ENCODE measurements around the gene TRAF3IP1. TPM values are rescaled to one million over a fixed set of nuclear protein-coding genes. Genes with fewer than 3 reads are reported as not detected.
"Not testable (repeated sequence)": the region's sequence is repeated elsewhere in the genome, so short reads cannot be mapped to it uniquely, and the experiment has no call there.

The TRAF3IP1 gene
- total and polyA plus RNA-seq, 2 of the 13 experiments (the other 11 are each of a cell fraction or from before 2014, with no cell fraction given): 4.1 to 12.9 TPM

- 0 out of 2 replicates have a peak, but pooled peaks have one; percentile 4 for TF ChIP-seq ZNF550 (CRISPR knock-in tag; IDR thresholded peaks at IDR 0.05; ENCODE audit: borderline replicate concordance)
- 0 out of 2 replicates have a peak, but pooled peaks have one; percentile 43 for TF ChIP-seq DNMT1 (CRISPR knock-in tag; IDR thresholded peaks at IDR 0.05)
- TF ChIP-seq ZNF232 (CRISPR knock-in tag; IDR thresholded peaks at IDR 0.05; ENCODE audit: borderline replicate concordance): 0 out of 2 replicates have a peak, but pooled peaks have one; percentile 24
- peak; percentile 42 for TF ChIP-seq CTCF (CRISPR knock-in tag; IDR thresholded peaks at IDR 0.05)
- 0 out of 2 replicates have a peak, but pooled peaks have one; percentile 10 for TF ChIP-seq NCOA1 (CRISPR knock-in tag; IDR thresholded peaks at IDR 0.05)
- not testable (repeated sequence) for TF ChIP-seq LCORL (IDR thresholded peaks at IDR 0.05); HNF4G (CRISPR knock-in tag; IDR thresholded peaks at IDR 0.05; ENCODE audit: borderline replicate concordance, low read depth)
- TF ChIP-seq LCORL (CRISPR knock-in tag; IDR thresholded peaks at IDR 0.05): 0 out of 2 replicates have a peak, but pooled peaks have one; percentile 11
- TF ChIP-seq STAG1 (CRISPR knock-in tag; IDR thresholded peaks at IDR 0.05): peak; percentile 7; the same call in 1 of the 2 replicates
- TF ChIP-seq ZMYM3 (CRISPR knock-in tag; IDR thresholded peaks at IDR 0.05): peak; percentile 74
- TF ChIP-seq ZNF7 (CRISPR knock-in tag; IDR thresholded peaks at IDR 0.05): peak; percentile 86
- TF ChIP-seq ZNF30 (CRISPR knock-in tag; IDR thresholded peaks at IDR 0.05): 0 out of 2 replicates have a peak, but pooled peaks have one; percentile 8
- peak; percentile 5; the same call in 1 of the 2 replicates for TF ChIP-seq ZNF160 (CRISPR knock-in tag; IDR thresholded peaks at IDR 0.05)
- peak; percentile 65; the same call in 1 of the 2 replicates for TF ChIP-seq TFAP4 (IDR thresholded peaks at IDR 0.05; ENCODE audit: borderline replicate concordance, low read depth)
- peak; percentile 25; the same call in 1 of the 2 replicates for TF ChIP-seq HNF4G (IDR thresholded peaks at IDR 0.05; ENCODE audit: borderline replicate concordance, low read depth, low read length)
- TF ChIP-seq EEA1 (CRISPR knock-in tag; IDR thresholded peaks at IDR 0.05; ENCODE audit: borderline replicate concordance): 0 out of 2 replicates have a peak, but pooled peaks have one; percentile 43
- TF ChIP-seq ZNF460 (CRISPR knock-in tag; IDR thresholded peaks at IDR 0.05; ENCODE audit: borderline replicate concordance): peak; percentile 87
- peak; percentile 54; the same call in 1 of the 2 replicates for TF ChIP-seq ZNF281 (CRISPR knock-in tag; IDR thresholded peaks at IDR 0.05; ENCODE audit: borderline replicate concordance)
- peak; percentile 17; the same call in 1 of the 2 replicates for TF ChIP-seq ARID4A (CRISPR knock-in tag; IDR thresholded peaks at IDR 0.05; ENCODE audit: borderline replicate concordance)
- TF ChIP-seq ADNP (CRISPR knock-in tag; IDR thresholded peaks at IDR 0.05): 0 out of 2 replicates have a peak, but pooled peaks have one; percentile 41
- 0 out of 2 replicates have a peak, but pooled peaks have one; percentile 50 for TF ChIP-seq BRD4 (CRISPR knock-in tag; IDR thresholded peaks at IDR 0.05)
Observed at GRCh38 chr2:238405217-238405555, 84.9 kb downstream of the TRAF3IP1 start (continued).
